Left ventricle myocardium inferior (tissue), 1 donor: ENCODE measurements around the gene GRIN3B. TPM values are rescaled to one million over a fixed set of nuclear protein-coding genes. Genes with fewer than 3 reads are reported as not detected.

ENCODE experiments used
- DNase-seq: peaks from one replicate; pipeline ENCODE4 v3.0.0-alpha.2; 2020
- H3K27ac ChIP-seq: fragments of 200-600 bp; replicated peaks from 2 replicates; pipeline ENCODE4 v1.8.0; 2021
- H3K27me3 ChIP-seq: fragments of 200-600 bp; 2 replicates; pipeline ENCODE4 v1.8.0; 2021; ENCODE audit warnings: low read depth
- H3K36me3 ChIP-seq: fragments of 200-600 bp; 2 replicates; pipeline ENCODE4 v1.8.0; 2021
- H3K4me1 ChIP-seq: fragments of 200-600 bp; 2 replicates; pipeline ENCODE4 v1.8.0; 2021
- H3K4me3 ChIP-seq: fragments of 200-600 bp; 2 replicates; pipeline ENCODE4 v1.8.0; 2021; ENCODE audit warnings: mild to moderate bottlenecking, moderate library complexity
- H3K9me3 ChIP-seq: fragments of 200-600 bp; replicated peaks from 2 replicates; pipeline ENCODE4 v1.8.0; 2021
- intact Hi-C: fragments of 100-400 bp; cut with micrococcal nuclease; formaldehyde crosslinking; loops from one replicate; pipeline ENCODE4 v1.11.0; 2022
- total RNA-seq: library from RNA; stranded (reverse); fragmentation: NEBNext Ultra II Directional; extraction: Animal tissue kit (Norgen Biotek cat#: 25700); gene quantifications from one replicate; pipeline ENCODE4 v1.2.1, GENCODE V29; 2021
- TF ChIP-seq, protein P1 (sequence below): fragments of 200-600 bp; IDR thresholded peaks from 2 replicates; pipeline ENCODE4 v1.8.0; 2021; ENCODE audit warnings: antibody characterized with exemption, mild to moderate bottlenecking, borderline replicate concordance
- donor health status: DM: no; HTN: yes; CAD: no; lungs with severe emphysema.

GRIN3B gene
- total RNA-seq, 1 donor from 2014 or later, result not detected

DNA sequence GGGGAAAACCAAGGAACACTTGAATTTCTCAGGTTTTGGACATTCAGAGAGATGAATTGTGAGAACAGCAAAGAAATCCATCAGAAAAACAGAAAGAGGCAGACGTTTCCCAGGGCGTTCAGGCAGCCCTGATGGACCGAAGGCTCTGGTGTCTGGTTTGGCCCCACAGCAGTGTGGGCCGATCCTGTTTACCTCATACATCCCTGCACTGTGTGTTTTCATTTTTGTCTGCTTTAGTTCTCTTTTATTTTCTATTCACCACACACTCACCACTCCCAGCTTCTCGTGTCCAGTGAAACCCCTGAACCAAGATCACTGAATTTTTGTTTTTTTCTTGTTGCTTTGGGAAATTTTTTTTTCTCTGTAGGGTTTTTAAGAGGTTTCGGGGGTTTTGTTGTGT lies 27.9 kb upstream of the GRIN3B start:
- Histone ChIP-seq H3K27ac (no peak overlapping the region), H3K4me3 (no peak overlapping the region), H3K9me3 (peaks cover 13% of the 10 kb centered on the region), H3K27me3 (no peaks in the 10 kb centered on the region), H3K36me3 (peaks cover 49% of the 10 kb centered on the region), H3K4me1 (no peaks in the 10 kb centered on the region)
- no peak for DNase-seq
- TF ChIP-seq, protein P1, sequence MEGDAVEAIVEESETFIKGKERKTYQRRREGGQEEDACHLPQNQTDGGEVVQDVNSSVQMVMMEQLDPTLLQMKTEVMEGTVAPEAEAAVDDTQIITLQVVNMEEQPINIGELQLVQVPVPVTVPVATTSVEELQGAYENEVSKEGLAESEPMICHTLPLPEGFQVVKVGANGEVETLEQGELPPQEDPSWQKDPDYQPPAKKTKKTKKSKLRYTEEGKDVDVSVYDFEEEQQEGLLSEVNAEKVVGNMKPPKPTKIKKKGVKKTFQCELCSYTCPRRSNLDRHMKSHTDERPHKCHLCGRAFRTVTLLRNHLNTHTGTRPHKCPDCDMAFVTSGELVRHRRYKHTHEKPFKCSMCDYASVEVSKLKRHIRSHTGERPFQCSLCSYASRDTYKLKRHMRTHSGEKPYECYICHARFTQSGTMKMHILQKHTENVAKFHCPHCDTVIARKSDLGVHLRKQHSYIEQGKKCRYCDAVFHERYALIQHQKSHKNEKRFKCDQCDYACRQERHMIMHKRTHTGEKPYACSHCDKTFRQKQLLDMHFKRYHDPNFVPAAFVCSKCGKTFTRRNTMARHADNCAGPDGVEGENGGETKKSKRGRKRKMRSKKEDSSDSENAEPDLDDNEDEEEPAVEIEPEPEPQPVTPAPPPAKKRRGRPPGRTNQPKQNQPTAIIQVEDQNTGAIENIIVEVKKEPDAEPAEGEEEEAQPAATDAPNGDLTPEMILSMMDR, result no peak
- intact Hi-C loops, result no loop called here

GRCh38 chr19:973726-974563 lies 26.3 kb upstream of the GRIN3B start:
- no peaks in the 10 kb centered on the region for H3K4me1 ChIP-seq
- intact Hi-C loops, result no loop called here
- peaks cover 36% of the 10 kb centered on the region for H3K36me3 ChIP-seq
- H3K4me3 ChIP-seq, result no peak overlapping the region
- TF ChIP-seq, protein P1, result no peak
- no peak for DNase-seq
- H3K27ac ChIP-seq, result no peak overlapping the region
- H3K9me3 ChIP-seq, result peaks cover 13% of the 10 kb centered on the region
- peaks cover 2% of the 10 kb centered on the region for H3K27me3 ChIP-seq

- Histone ChIP-seq H3K27ac (no peak overlapping the region), H3K27me3 (peaks cover 8% of the 10 kb centered on the region), H3K4me3 (no peak overlapping the region), H3K9me3 (peaks cover 13% of the 10 kb centered on the region), H3K4me1 (no peaks in the 10 kb centered on the region), H3K36me3 (peaks cover 28% of the 10 kb centered on the region)
- no peak for DNase-seq
- TF ChIP-seq, protein P1, result no peak
- intact Hi-C loops, result no loop called here
Measured at GRCh38 chr19:974564-975257, 25.5 kb upstream of the GRIN3B start.

- H3K27me3 ChIP-seq, result peaks cover 8% of the 10 kb centered on the region
- no peak for DNase-seq
- peaks cover 10% of the 10 kb centered on the region for H3K36me3 ChIP-seq
- no peak overlapping the region for H3K4me3 ChIP-seq
- TF ChIP-seq, protein P1, result no peak
- no peak overlapping the region for H3K27ac ChIP-seq
- H3K4me1 ChIP-seq, result no peaks in the 10 kb centered on the region
- H3K9me3 ChIP-seq, result peaks cover under 1% of the 10 kb centered on the region
- intact Hi-C loops, result no loop called here
Measured at GRCh38 chr19:976476-976875, 23.7 kb upstream of the GRIN3B start.

GRCh38 chr19:977058-977464 lies 23.2 kb upstream of the GRIN3B start:
- DNase-seq, result no peak
- TF ChIP-seq, protein P1, result no peak
- H3K4me3 ChIP-seq, result no peak overlapping the region
- intact Hi-C loops, result no loop called here
- peaks cover 4% of the 10 kb centered on the region for H3K36me3 ChIP-seq
- no peak overlapping the region for H3K27ac ChIP-seq
- H3K27me3 ChIP-seq, result peaks cover 8% of the 10 kb centered on the region
- no peaks in the 10 kb centered on the region for H3K9me3 ChIP-seq
- no peaks in the 10 kb centered on the region for H3K4me1 ChIP-seq
